BJ (cell line): ENCODE data around the gene SORCS2. TPM values are rescaled to one million over a fixed set of nuclear protein-coding genes. Genes with fewer than 3 reads are reported as not detected.

ENCODE experiments used
- CTCF ChIA-PET: fragments of 350-600 bp; formaldehyde crosslinking; extraction: SDS; loops from one replicate; lab custom pipeline; 2021; ENCODE audit warnings: antibody characterized with exemption, inconsistent platforms; lab: Yijun Ruan, JAX
- POLR2A ChIA-PET: fragments of 300-600 bp; sonication (Branson Sonifier 250); formaldehyde crosslinking; extraction: SDS; loops from one replicate; lab custom pipeline; 2021; ENCODE audit warnings: antibody characterized with exemption; lab: Charles Lee
- DNase-seq: peaks from one replicate; pipeline ENCODE4 v3.0.0-alpha.2; 2011; ENCODE audit warnings: low read depth
- H3K27me3 ChIP-seq: 2 replicates; pipeline ENCODE4 v1.6.0; 2011; ENCODE audit warnings: low read length; ENCODE audit not compliant: control insufficient read depth, insufficient read depth
- H3K36me3 ChIP-seq: 2 replicates; pipeline ENCODE4 v1.5.1; 2011; ENCODE audit warnings: low read length; ENCODE audit not compliant: control insufficient read depth, insufficient read depth
- H3K4me3 ChIP-seq: 2 replicates; pipeline ENCODE4 v1.5.1; 2011; ENCODE audit warnings: low read depth, mild to moderate bottlenecking, control low read depth, low read length
- polyA plus RNA-seq: library from polyadenylated mRNA; depleted of rRNA; stranded (reverse); fragments of >200 nt; gene quantifications from 2 replicates; pipeline ENCODE4 v1.2.3, GENCODE V29; 2011
- TF ChIP-seq, protein P1 (sequence below): IDR thresholded peaks from 2 replicates; pipeline ENCODE4 v1.5.1; 2011; ENCODE audit warnings: low read depth, mild to moderate bottlenecking, control low read depth, inconsistent platforms, low read length, moderate library complexity; ENCODE audit not compliant: insufficient read depth

Gene SORCS2
- polyA plus RNA-seq, 1 experiment = 0.63 TPM

DNA sequence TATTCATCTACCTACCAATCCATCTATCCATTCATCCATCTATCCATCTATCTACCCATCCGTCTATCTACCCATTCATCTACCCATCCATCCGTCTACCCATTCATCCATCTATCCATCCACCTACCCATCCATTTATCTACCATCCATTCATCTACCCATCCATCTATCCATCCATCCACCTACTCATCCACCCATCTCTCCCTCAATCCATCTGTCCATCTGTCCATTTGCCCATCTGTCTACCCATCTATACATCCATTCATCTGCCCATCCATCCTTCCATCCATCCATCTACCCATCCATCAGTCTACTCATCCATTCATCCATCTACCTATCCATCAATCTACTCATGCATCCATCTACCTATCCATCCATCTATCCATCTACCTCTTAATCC lies 369.2 kb downstream of the SORCS2 start:
- ChIA-PET CTCF (no interaction called here), POLR2A (no interaction called here)
- no peaks in the 10 kb centered on the region for H3K36me3 ChIP-seq
- H3K27me3 ChIP-seq = 0 out of 2 replicates have a peak, but pooled peaks cover 2% of the 10 kb centered on the region
- DNase-seq = no peak
- TF ChIP-seq, protein P1, sequence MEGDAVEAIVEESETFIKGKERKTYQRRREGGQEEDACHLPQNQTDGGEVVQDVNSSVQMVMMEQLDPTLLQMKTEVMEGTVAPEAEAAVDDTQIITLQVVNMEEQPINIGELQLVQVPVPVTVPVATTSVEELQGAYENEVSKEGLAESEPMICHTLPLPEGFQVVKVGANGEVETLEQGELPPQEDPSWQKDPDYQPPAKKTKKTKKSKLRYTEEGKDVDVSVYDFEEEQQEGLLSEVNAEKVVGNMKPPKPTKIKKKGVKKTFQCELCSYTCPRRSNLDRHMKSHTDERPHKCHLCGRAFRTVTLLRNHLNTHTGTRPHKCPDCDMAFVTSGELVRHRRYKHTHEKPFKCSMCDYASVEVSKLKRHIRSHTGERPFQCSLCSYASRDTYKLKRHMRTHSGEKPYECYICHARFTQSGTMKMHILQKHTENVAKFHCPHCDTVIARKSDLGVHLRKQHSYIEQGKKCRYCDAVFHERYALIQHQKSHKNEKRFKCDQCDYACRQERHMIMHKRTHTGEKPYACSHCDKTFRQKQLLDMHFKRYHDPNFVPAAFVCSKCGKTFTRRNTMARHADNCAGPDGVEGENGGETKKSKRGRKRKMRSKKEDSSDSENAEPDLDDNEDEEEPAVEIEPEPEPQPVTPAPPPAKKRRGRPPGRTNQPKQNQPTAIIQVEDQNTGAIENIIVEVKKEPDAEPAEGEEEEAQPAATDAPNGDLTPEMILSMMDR = no peak
- H3K4me3 ChIP-seq = no peak overlapping the region

DNA sequence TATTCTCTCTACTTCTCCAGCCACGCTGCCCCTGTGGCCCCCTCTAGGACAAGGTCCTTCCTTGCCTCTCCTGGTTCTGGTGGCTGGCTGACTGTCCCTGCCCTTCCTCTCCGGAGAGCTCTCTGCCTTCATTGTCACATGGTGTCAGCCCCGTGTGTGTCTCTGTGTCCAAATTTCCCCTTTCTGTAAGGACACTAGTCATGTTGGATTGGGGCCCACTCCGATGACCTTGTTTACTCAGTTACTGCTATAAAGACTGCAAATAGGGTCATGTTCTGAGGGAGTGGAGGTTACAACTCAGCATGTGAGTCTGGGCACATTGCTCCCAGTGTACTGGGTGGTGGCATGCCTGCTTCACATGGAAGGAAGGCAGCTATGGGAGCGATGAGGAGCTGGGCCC lies 371.9 kb downstream of the SORCS2 start:
- no peak overlapping the region for H3K4me3 ChIP-seq
- ChIA-PET POLR2A (no interaction called here), CTCF (no interaction called here)
- DNase-seq = no peak
- 0 out of 2 replicates have a peak, but pooled peaks cover 2% of the 10 kb centered on the region for H3K27me3 ChIP-seq
- no peaks in the 10 kb centered on the region for H3K36me3 ChIP-seq
- TF ChIP-seq, protein P1 = no peak

GRCh38 chr4:7565483-7565882 lies 373.1 kb downstream of the SORCS2 start:
- Histone ChIP-seq H3K36me3 (no peaks in the 10 kb centered on the region), H3K4me3 (no peak overlapping the region), H3K27me3 (0 out of 2 replicates have a peak, but pooled peaks cover 2% of the 10 kb centered on the region)
- TF ChIP-seq, protein P1 = no peak
- CTCF ChIA-PET = no interaction called here
- POLR2A ChIA-PET = no interaction called here
- no peak for DNase-seq

- H3K4me3 ChIP-seq = no peak overlapping the region
- no peaks in the 10 kb centered on the region for H3K27me3 ChIP-seq
- ChIA-PET CTCF (no interaction called here), POLR2A (no interaction called here)
- TF ChIP-seq, protein P1 = no peak
- no peak for DNase-seq
- no peaks in the 10 kb centered on the region for H3K36me3 ChIP-seq
Observed at GRCh38 chr4:7569810-7570783, 377.8 kb downstream of the SORCS2 start.

DNA sequence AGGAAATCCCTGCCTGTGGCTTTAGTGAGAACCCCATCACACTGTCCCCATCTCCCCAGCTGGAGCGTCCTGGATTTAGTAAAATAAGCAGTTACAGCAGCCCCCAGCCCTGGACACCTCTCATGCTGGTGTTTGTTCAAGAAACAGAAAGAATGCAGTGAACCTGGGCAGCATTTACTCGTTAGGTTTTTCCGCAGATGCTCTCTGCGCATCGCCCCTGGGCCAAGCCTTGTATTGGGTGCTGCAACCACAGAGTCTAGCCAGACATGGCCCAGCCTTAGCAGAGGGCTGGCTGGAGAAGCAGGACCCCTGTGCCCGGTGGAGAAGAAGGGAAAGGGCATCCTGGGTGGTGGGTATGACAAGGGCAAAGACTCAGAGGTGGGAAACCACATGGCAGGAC lies 378.7 kb downstream of the SORCS2 start:
- TF ChIP-seq, protein P1 = no peak
- H3K36me3 ChIP-seq = no peaks in the 10 kb centered on the region
- ChIA-PET POLR2A (no interaction called here), CTCF (no interaction called here)
- no peak overlapping the region for H3K4me3 ChIP-seq
- DNase-seq = no peak
- H3K27me3 ChIP-seq = no peaks in the 10 kb centered on the region
